ENCODE results near the gene ADAM15. TPM values are rescaled to one million over a fixed set of nuclear protein-coding genes. Genes with fewer than 3 reads are reported as not detected.
A peak's percentile ranks its signal among the peaks of the same experiment; 100 is the strongest.

ADAM15 gene
- total RNA-seq, 1 donor from 2014 or later = 69.0 TPM

- Mint-ChIP-seq H3K9me3 (no peaks in the 10 kb centered on the region), H3K27me3 (no peaks in the 10 kb centered on the region), H3K36me3 (no peaks in the 10 kb centered on the region), H3K4me1 (ENCODE audit: unreplicated experiment) (peaks cover 40% of the 10 kb centered on the region), H3K27ac (no peak overlapping the region), H3K4me3 (peak overlapping the region; percentile 44)
- no peak for DNase-seq (ENCODE audit: extremely low spot score, unreplicated experiment)
- TF ChIP-seq, protein P1, sequence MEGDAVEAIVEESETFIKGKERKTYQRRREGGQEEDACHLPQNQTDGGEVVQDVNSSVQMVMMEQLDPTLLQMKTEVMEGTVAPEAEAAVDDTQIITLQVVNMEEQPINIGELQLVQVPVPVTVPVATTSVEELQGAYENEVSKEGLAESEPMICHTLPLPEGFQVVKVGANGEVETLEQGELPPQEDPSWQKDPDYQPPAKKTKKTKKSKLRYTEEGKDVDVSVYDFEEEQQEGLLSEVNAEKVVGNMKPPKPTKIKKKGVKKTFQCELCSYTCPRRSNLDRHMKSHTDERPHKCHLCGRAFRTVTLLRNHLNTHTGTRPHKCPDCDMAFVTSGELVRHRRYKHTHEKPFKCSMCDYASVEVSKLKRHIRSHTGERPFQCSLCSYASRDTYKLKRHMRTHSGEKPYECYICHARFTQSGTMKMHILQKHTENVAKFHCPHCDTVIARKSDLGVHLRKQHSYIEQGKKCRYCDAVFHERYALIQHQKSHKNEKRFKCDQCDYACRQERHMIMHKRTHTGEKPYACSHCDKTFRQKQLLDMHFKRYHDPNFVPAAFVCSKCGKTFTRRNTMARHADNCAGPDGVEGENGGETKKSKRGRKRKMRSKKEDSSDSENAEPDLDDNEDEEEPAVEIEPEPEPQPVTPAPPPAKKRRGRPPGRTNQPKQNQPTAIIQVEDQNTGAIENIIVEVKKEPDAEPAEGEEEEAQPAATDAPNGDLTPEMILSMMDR (conservative IDR thresholded peaks at IDR 0.05) = no peak
Measured at GRCh38 chr1:155008015-155008941, 42.8 kb upstream of the ADAM15 start.

GRCh38 chr1:155009221-155009711, 41.9 kb upstream of the ADAM15 start:
- Mint-ChIP-seq H3K27ac (peak overlapping the region; percentile 73), H3K4me3 (no peak overlapping the region), H3K36me3 (no peaks in the 10 kb centered on the region), H3K27me3 (no peaks in the 10 kb centered on the region), H3K4me1 (ENCODE audit: unreplicated experiment) (peaks cover 37% of the 10 kb centered on the region), H3K9me3 (no peaks in the 10 kb centered on the region)
- no peak for DNase-seq (ENCODE audit: extremely low spot score, unreplicated experiment)
- TF ChIP-seq, protein P1 (conservative IDR thresholded peaks at IDR 0.05) = no peak

GRCh38 chr1:155009742-155010141, 41.4 kb upstream of the ADAM15 start:
- no peaks in the 10 kb centered on the region for H3K36me3 Mint-ChIP-seq
- H3K27me3 Mint-ChIP-seq = no peaks in the 10 kb centered on the region
- TF ChIP-seq, protein P1 (conservative IDR thresholded peaks at IDR 0.05) = no peak
- peaks cover 34% of the 10 kb centered on the region for H3K4me1 Mint-ChIP-seq (ENCODE audit: unreplicated experiment)
- no peak for DNase-seq (ENCODE audit: extremely low spot score, unreplicated experiment)
- H3K4me3 Mint-ChIP-seq = peak overlapping the region; percentile 40
- no peaks in the 10 kb centered on the region for H3K9me3 Mint-ChIP-seq
- H3K27ac Mint-ChIP-seq = peak overlapping the region; percentile 73

GRCh38 chr1:155010211-155010918, 40.8 kb upstream of the ADAM15 start:
- no peak overlapping the region for H3K4me3 Mint-ChIP-seq
- peaks cover 34% of the 10 kb centered on the region for H3K4me1 Mint-ChIP-seq (ENCODE audit: unreplicated experiment)
- H3K9me3 Mint-ChIP-seq = no peaks in the 10 kb centered on the region
- no peak for DNase-seq (ENCODE audit: extremely low spot score, unreplicated experiment)
- no peaks in the 10 kb centered on the region for H3K36me3 Mint-ChIP-seq
- TF ChIP-seq, protein P1 (conservative IDR thresholded peaks at IDR 0.05) = no peak
- no peaks in the 10 kb centered on the region for H3K27me3 Mint-ChIP-seq
- H3K27ac Mint-ChIP-seq = peak overlapping the region; percentile 73

- Mint-ChIP-seq H3K4me1 (ENCODE audit: unreplicated experiment) (peaks cover 33% of the 10 kb centered on the region), H3K27ac (no peak overlapping the region), H3K9me3 (no peaks in the 10 kb centered on the region), H3K4me3 (no peak overlapping the region), H3K36me3 (no peaks in the 10 kb centered on the region), H3K27me3 (no peaks in the 10 kb centered on the region)
- no peak for DNase-seq (ENCODE audit: extremely low spot score, unreplicated experiment)
- TF ChIP-seq, protein P1 (conservative IDR thresholded peaks at IDR 0.05) = no peak
Measured at GRCh38 chr1:155011004-155011416, 40.1 kb upstream of the ADAM15 start.

Data from type B pancreatic cell (in vitro differentiated cells).